Stimulated activated effector memory CD8-positive, alpha-beta T cell treated with anti-CD3 and anti-CD28 coated beads, Interleukin-12 subunit alpha, Interleukin-12 subunit beta, amount 100 ng/mL, for 72 hours (primary cell): ENCODE measurements around the gene ARHGAP10.
"Not testable (repeated sequence)": the region's sequence is repeated elsewhere in the genome, so short reads cannot be mapped to it uniquely, and the experiment has no call there.

Experiments used
- ATAC-seq: fragments of 150-1000 bp; cut with Tn5 transposase; 2 replicates; pipeline ENCODE4 v1.10.0; 2021
- DNase-seq, 2 donors: peaks; one replicate each; pipeline ENCODE4 v3.0.0; 2021 to 2022; ENCODE audit warnings: low spot score in 2 of 2
- H3K27ac Mint-ChIP-seq: one replicate; pipeline ENCODE4 v1.8.0; 2022; ENCODE audit warnings: mild to moderate bottlenecking, mixed read lengths
- H3K36me3 Mint-ChIP-seq: one replicate; pipeline ENCODE4 v1.8.0; 2022; ENCODE audit warnings: mild to moderate bottlenecking, mixed read lengths
- H3K4me1 Mint-ChIP-seq: one replicate; pipeline ENCODE4 v1.8.0; 2022; ENCODE audit warnings: mixed read lengths
- H3K4me3 Mint-ChIP-seq: one replicate; pipeline ENCODE4 v1.8.0; 2022; ENCODE audit warnings: mild to moderate bottlenecking, mixed read lengths
- H3K9me3 Mint-ChIP-seq: one replicate; pipeline ENCODE4 v1.8.0; 2022; ENCODE audit warnings: mixed read lengths

Gene ARHGAP10

DNA sequence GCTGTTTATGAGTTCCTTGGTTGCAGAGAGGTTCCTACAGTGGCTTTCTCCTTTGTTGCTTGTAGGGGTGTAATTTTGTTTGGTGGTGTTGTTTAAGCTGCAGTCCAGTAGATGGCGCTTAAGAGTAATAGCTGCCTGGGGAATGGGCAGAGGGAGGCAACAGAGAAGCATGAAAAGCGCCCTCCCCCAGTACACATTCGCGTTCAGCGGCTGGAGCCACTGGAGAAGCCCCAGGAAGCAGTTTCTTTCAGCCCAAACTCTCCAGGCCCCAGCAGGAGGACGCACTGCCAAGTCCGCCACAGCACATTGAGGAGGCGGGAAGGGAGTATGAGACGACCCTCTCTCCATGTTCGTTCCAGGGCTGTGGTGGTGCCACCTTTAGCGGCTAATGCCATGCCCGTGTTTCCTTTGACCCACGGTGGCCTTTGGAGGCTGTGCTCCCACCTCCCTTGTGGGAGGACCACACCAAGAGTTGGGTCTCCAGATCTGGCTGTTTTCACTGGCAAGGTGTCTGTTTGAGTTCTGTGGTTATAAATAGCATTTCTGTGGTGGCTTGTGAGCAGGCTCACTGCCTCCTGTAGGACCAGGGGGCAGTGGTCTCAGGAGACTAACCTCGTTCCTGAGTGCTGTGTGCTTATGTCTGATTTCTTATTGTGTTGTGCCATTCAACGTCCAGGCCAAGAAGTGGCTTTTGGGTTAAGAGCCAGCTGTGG, 252.3 kb downstream of the ARHGAP10 start:
- DNase-seq (peak in 1 of 2 donors; percentile 50), ATAC-seq (no peak)
- H3K4me3 Mint-ChIP-seq: no peak overlapping the region
- peaks cover 33% of the 10 kb centered on the region for H3K4me1 Mint-ChIP-seq
- H3K9me3 Mint-ChIP-seq: no peaks in the 10 kb centered on the region
- H3K36me3 Mint-ChIP-seq: no peaks in the 10 kb centered on the region
- peak overlapping the region; percentile 9 for H3K27ac Mint-ChIP-seq

DNA sequence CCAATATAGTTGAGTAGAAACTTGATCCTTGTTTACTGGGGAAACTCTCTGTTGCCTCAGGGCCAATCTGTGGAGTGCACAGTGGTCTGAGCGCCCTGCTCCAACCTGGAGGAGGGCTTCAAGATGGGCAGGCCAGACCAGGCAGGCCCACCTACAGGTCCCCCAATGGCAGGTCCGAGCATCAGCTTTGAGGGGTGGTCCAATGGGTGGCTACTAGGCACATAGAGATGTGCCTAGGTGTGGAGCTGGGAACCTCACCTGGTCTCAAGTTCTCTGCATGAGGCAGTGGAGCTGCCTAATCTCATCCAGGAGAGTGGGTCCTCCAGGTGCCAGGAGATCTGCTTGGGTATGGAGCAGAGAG, 252.9 kb downstream of the ARHGAP10 start:
- DNase-seq (no peak), ATAC-seq (no peak)
- Mint-ChIP-seq H3K27ac (no peak overlapping the region), H3K4me3 (no peak overlapping the region), H3K4me1 (peaks cover 30% of the 10 kb centered on the region), H3K9me3 (no peaks in the 10 kb centered on the region), H3K36me3 (no peaks in the 10 kb centered on the region)

DNA sequence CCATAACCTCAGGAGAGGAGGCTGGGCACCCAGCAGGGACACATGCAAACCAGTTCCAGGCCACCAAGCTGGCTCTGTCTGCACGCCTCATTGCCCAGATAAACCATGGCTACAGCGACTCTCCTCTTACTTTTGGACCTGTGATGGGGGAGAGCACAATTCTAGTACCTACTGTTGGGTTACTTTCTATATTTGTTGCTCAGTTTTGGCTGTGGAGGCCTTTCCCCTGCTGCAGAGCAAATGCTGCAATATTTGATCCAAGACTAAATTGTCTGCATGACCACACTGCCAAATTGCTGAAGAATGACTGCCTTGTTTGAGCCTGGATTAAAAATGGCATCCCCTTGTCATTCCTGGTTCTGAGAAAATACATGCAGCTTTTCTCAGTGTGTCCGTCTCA, 253.5 kb downstream of the ARHGAP10 start:
- no peaks in the 10 kb centered on the region for H3K9me3 Mint-ChIP-seq
- H3K4me3 Mint-ChIP-seq: no peak overlapping the region
- no peak overlapping the region for H3K27ac Mint-ChIP-seq
- peaks cover 24% of the 10 kb centered on the region for H3K4me1 Mint-ChIP-seq
- H3K36me3 Mint-ChIP-seq: no peaks in the 10 kb centered on the region
- DNase-seq: no peak
- no peak for ATAC-seq

DNA sequence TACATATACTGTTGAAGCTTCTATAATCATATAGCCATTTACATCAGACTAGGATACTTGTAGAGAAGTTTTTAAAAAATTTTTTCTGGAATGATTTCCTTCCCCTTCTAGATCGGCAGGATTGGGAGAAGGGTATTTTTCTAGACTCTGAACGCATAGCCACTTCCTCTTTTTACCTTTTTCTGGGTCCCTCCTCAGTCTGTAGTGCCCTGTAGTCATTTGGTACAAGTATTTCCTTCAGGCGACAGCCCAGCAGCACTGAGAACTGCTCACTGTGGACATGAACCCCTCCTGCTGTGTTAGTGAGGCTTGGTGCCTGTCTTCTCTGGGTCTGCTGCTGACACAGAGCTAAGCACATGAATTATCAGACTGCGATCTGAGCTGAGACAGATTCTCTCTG, 255.4 kb downstream of the ARHGAP10 start:
- DNase-seq: no peak
- Mint-ChIP-seq H3K9me3 (no peaks in the 10 kb centered on the region), H3K4me3 (no peak overlapping the region), H3K27ac (no peak overlapping the region), H3K36me3 (no peaks in the 10 kb centered on the region), H3K4me1 (peaks cover 7% of the 10 kb centered on the region)
- no peak for ATAC-seq

DNA sequence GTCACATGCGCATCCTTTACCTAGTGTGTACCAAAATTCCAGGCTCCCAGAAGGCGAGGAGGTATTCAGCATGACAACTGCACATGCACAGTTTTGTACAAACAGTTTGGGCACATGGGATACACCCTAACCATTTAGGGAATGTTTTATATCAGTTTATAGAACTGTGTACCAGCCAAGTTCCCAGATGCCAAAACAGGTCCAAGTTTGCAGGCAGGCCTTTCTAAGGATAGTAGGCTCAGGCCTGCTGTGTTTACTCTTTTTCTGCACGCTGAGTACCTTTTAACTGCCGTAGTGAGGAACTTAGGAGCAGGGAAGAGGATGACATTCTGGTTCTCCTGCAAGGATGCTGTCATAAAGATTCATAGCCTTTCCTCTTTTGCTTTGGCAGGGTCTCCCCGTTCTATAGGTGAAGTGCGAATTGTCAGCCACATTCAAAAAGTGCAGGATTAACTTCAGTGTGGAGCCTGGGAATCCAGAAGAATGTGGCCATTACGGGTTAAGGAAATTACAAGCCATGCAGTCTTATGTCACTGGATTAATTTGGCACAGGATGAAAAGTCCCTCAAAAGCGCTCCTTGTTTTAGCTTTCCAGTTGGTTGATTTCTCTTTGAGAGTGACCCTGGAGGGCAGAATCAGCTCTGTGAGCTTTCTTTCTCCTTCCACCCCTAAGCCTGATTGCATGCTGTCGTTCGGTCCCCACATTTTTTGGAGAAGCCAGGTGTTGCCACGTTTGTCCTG, 259.8 kb downstream of the ARHGAP10 start:
- Mint-ChIP-seq H3K4me3 (no peak overlapping the region), H3K9me3 (no peaks in the 10 kb centered on the region), H3K4me1 (no peaks in the 10 kb centered on the region), H3K36me3 (no peaks in the 10 kb centered on the region), H3K27ac (no peak overlapping the region)
- no peak for DNase-seq
- ATAC-seq: no peak

DNA sequence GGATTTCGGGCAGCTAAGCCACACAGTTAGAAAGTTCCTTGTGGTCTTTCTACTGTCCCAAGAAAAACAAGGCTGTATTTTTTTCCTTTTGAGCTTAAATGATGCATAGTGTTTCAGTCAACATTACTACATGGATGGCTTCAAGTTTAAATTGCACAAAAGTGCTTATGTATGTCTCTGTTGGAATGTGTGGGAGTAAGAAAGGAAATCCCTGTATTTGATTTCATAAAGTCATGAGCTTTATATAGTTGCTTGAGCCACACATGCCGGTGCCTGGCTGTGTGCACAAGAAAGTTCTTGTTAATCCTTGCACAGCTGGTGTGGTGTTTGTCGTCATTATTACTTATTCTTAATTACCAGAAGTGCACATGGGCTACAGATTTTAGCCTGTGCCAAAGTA, 262.2 kb downstream of the ARHGAP10 start:
- no peaks in the 10 kb centered on the region for H3K9me3 Mint-ChIP-seq
- H3K4me1 Mint-ChIP-seq: no peaks in the 10 kb centered on the region
- H3K27ac Mint-ChIP-seq: no peak overlapping the region
- no peak for ATAC-seq
- no peaks in the 10 kb centered on the region for H3K36me3 Mint-ChIP-seq
- no peak for DNase-seq
- no peak overlapping the region for H3K4me3 Mint-ChIP-seq

DNA sequence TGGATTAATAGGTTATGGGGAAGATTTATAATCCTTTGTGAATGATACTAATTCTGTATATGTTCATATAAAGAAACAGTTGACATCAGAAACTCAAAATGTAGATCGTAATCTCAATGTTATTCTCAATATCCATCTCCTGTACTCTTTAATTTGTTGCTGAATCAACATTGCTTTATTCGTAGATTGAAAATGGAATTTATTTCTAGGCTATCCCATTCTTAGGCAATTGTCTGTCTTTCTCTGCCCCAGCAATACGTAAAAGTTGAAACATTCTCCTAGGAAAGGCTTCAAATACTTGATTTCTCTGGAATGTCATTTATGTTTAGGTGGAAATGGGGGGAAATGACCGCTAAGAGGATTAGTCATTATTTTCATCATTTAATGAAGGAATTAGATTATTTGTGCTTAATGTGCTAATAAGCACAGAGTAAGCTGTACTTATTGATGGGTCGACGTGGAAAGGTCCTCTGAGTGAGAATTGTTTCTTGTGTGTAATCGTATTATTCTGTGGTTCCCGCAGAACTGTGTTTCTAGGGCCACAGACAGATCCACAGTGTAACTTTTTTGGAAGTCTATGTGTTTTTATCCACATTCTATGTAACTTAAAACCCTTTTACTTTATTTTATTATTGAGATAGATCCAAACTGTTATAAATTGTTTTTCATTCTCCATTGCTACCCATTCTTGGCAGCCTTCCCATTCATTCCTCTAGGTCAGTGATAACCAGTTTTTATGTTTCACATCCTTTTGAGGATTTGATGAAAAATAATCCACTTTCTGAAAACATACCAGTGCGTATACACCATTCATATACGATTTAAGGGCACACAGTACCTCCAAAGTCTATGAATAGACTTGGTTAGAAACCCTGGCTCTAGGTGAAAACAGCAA, 262.9 kb downstream of the ARHGAP10 start:
- ATAC-seq: no peak
- Mint-ChIP-seq H3K4me3 (no peak overlapping the region), H3K36me3 (no peaks in the 10 kb centered on the region), H3K9me3 (no peaks in the 10 kb centered on the region), H3K4me1 (no peaks in the 10 kb centered on the region), H3K27ac (no peak overlapping the region)
- DNase-seq: no peak

DNA sequence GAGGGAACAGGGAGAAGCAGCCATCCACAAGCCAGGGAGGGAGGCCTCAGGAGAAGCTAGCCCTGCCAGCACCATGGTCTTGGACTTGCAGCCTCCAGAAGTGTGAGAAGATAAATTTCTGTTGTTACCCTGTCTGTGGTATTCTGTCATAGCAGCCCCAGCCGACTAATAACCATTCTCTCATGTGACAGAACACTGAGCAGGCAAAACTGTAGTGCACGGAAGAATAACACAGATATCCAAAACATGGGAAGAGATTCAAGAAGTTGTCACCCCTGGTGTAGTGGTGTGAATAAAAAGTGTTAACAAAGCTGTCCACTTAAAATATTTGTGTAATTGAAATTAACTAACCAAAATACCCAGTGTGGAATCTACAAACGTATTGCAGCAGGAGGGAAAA, 265.0 kb downstream of the ARHGAP10 start:
- no peaks in the 10 kb centered on the region for H3K9me3 Mint-ChIP-seq
- DNase-seq (no peak), ATAC-seq (no peak)
- no peaks in the 10 kb centered on the region for H3K4me1 Mint-ChIP-seq
- H3K27ac Mint-ChIP-seq: no peak overlapping the region
- no peak overlapping the region for H3K4me3 Mint-ChIP-seq
- no peaks in the 10 kb centered on the region for H3K36me3 Mint-ChIP-seq

DNA sequence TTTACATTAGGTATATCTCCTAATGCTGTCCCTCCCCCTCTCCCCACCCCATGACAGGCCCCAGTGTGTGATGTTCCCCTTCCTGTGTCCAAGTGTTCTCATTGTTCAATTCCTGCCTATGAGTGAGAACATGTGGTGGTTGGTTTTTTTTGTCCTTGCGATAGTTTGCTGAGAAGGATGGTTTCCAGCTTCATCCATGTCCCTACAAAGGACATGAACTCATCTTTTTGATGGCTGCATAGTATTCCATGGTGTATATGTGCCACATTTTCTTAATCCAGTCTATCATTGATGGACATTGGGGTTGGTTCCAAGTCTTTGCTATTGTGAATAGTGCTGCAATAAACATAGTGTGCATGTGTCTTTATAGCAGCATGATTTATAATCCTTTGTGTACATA, 268.1 kb downstream of the ARHGAP10 start:
- H3K4me3 Mint-ChIP-seq, H3K36me3 Mint-ChIP-seq, H3K9me3 Mint-ChIP-seq, H3K27ac Mint-ChIP-seq, DNase-seq, ATAC-seq: not testable (repeated sequence)
- peaks cover 18% of the 10 kb centered on the region for H3K4me1 Mint-ChIP-seq

DNA sequence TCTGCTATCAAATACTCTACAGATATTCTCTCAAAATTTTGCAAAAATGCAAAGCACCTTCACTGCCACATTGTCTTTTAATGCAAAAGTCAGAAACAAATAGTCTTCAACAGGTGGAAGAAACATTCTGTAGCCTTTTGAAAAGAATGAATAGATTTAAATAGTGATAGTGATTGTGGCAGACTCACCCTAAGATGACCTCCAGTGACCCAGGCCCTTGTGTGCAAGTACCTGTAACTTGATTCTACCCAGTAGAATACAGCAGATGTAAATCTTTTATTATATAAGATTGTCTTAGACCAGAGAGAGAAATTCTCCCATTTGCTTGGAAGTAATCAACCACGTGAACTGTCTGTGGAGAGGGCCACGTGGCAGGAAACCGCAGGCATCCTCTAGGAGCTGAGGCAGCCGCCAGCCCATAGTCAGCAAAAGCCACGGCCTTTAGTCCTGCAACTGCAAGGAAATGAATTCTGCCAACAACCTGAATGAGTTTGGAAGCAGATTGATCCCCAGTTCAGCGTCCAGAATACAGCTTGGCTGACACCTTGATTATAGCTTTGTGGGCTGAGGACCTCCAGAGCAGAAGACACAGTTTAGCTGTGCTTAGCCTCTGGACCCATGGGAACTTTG, 272.5 kb downstream of the ARHGAP10 start:
- no peaks in the 10 kb centered on the region for H3K36me3 Mint-ChIP-seq
- H3K27ac Mint-ChIP-seq: no peak overlapping the region
- H3K4me3 Mint-ChIP-seq: no peak overlapping the region
- ATAC-seq: no peak
- no peak for DNase-seq
- H3K9me3 Mint-ChIP-seq: no peaks in the 10 kb centered on the region
- peaks cover 18% of the 10 kb centered on the region for H3K4me1 Mint-ChIP-seq

DNA sequence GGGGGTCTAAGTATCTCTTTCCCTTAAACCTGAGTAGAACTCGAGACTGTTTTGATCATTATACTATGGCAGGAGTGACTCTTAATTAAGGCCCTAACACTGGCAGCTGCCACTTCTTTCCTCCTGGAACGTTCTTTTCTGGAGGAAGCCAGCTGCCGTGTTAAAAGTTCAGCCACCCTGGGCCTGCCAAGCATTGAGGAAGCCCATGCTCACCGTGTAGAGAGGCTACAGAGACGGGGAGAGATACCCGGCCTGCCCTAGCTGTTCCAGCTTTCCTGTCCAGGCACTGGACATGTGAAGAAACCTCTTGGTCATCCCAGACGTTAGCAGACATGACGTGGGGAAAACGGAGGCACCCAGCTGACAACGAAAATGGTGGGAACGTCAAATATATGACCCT, 274.1 kb downstream of the ARHGAP10 start:
- H3K27ac Mint-ChIP-seq: no peak overlapping the region
- H3K4me3 Mint-ChIP-seq: no peak overlapping the region
- peaks cover 18% of the 10 kb centered on the region for H3K4me1 Mint-ChIP-seq
- no peaks in the 10 kb centered on the region for H3K36me3 Mint-ChIP-seq
- DNase-seq: no peak
- H3K9me3 Mint-ChIP-seq: no peaks in the 10 kb centered on the region
- no peak for ATAC-seq

DNA sequence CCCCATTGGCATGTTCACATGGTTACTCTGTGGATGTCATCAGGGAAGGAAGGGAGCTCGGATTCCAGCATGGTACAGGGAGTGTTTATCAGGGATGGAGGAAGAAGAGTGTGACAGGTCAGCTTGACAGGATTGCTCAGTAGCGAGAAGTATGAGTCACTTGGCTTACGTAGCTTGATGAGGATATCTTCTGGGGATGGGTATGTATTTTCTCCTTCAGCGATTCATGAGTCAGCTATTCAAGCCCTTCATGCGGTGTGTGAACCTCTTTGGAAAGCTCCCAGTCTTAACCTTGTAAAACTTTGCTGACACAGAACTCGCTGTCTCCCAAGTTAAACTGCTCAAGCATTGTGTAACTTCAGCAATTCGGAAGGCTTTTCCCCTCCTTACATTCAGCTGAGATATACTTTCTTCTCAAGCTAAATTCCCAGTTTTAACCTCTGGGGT, 275.4 kb downstream of the ARHGAP10 start:
- no peaks in the 10 kb centered on the region for H3K36me3 Mint-ChIP-seq
- no peaks in the 10 kb centered on the region for H3K9me3 Mint-ChIP-seq
- no peak for DNase-seq
- peaks cover 18% of the 10 kb centered on the region for H3K4me1 Mint-ChIP-seq
- no peak overlapping the region for H3K4me3 Mint-ChIP-seq
- no peak for ATAC-seq
- no peak overlapping the region for H3K27ac Mint-ChIP-seq

DNA sequence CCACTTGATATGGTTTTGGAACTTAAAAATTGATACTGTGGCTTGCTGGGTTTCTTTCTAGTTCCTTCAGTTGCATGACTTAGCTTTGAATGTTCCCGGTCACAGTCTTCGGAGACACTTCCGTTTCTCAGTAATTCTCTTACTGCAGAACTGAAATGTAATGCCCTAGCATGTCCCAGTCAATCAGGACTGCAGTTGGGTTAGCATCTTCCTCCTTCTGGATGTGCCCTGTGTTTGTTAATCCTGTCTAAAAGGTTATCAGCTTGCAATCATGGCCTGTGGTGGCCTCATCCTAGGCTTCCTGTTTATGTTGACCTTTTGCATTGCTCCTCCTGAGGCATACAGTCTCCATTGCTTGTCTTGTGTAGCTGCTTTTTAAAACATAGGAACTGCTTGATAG, 275.9 kb downstream of the ARHGAP10 start:
- ATAC-seq: no peak
- H3K27ac Mint-ChIP-seq: no peak overlapping the region

DNA sequence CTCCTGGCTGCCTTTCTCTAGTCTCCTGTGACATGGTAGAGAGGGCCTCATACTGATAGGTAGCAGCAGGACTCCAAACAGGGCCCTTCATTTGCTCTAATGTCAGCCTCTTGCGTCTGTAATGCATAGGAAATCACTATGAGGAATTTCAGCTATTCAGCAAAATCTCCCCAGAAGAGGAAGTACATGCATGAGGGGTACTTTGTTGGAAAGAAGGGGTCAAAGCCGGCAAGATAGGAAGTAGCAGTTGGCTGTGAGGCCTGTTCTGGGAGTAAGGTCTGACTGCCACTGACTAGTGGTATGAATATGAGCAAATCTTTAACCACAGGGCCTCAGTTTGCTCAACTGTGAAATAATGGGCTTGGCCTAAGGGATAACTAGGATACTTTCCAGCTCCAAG, 283.2 kb downstream of the ARHGAP10 start:
- ATAC-seq: no peak
- Mint-ChIP-seq H3K9me3 (no peaks in the 10 kb centered on the region), H3K36me3 (no peaks in the 10 kb centered on the region), H3K4me3 (no peak overlapping the region), H3K27ac (no peak overlapping the region), H3K4me1 (no peaks in the 10 kb centered on the region)
- no peak for DNase-seq

More for the DNA sequence above, 275.9 kb downstream of the ARHGAP10 start:
- Mint-ChIP-seq H3K4me3 (no peak overlapping the region), H3K36me3 (no peaks in the 10 kb centered on the region), H3K9me3 (no peaks in the 10 kb centered on the region), H3K4me1 (peaks cover 14% of the 10 kb centered on the region)
- no peak for DNase-seq

DNA sequence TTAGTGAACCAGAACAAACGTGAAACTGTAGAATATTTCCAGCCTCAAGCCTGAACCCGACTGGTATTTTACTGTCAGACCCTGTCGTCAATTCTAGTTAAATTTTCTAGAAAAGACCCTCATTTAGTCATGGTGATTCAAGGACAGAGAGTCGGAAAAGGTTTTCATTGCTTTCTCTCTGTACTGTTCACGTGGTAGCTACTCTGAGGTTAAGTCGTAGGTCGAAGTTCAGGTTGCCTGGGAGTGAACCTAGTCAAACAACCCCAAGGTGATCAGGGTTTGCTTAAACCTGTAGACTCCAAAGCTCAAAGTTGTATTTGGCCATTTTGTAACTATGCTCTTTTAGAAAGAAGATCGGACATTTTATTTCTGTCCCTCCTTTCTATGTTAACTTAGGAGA, 283.6 kb downstream of the ARHGAP10 start:
- no peak overlapping the region for H3K27ac Mint-ChIP-seq
- H3K4me1 Mint-ChIP-seq: no peaks in the 10 kb centered on the region
- no peaks in the 10 kb centered on the region for H3K36me3 Mint-ChIP-seq
- no peak for ATAC-seq
- no peak for DNase-seq
- no peaks in the 10 kb centered on the region for H3K9me3 Mint-ChIP-seq
- H3K4me3 Mint-ChIP-seq: no peak overlapping the region
